Ovary (tissue), 3 donors: ENCODE measurements around the gene BRAF.

Experiments
- CTCF ChIP-seq, 3 donors: fragments of 450-650 bp in 2 of 3; fragments of 200-600 bp in 1 of 3; IDR thresholded peaks; one replicate each; pipeline versions ENCODE4 v1.5.1 to v1.8.0; 2016 to 2022; ENCODE audit warnings: antibody characterized with exemption in 3 of 3, mild to moderate bottlenecking in 1 of 3
- POLR2A ChIP-seq: fragments of 450-650 bp; IDR thresholded peaks from one replicate; pipeline ENCODE4 v1.6.1; 2017; ENCODE audit warnings: antibody characterized with exemption, mild to moderate bottlenecking, moderate library complexity
- donor health status: DM: no; HTN: no; CAD: no.

- TF ChIP-seq POLR2A (no peak), CTCF (IDR thresholded peaks at IDR 0.05) (no peak)
These were observed 61.5 kb downstream of the BRAF start for GRCh38 chr7:140863184-140863583.
